GM23248 (cell line): ENCODE measurements around the gene PNMA1. TPM values are rescaled to one million over a fixed set of nuclear protein-coding genes. Genes with fewer than 3 reads are reported as not detected.

Experiments
- DNase-seq: peaks from one replicate; pipeline ENCODE4 v3.0.0-alpha.2; 2015
- H2AFZ ChIP-seq: fragments of 200-600 bp; sonication (generic); 2 replicates; pipeline ENCODE4 v1.6.1; 2016; ENCODE audit warnings: antibody characterized with exemption
- H3F3A ChIP-seq: fragments of 200-600 bp; sonication (generic); 2 replicates; pipeline ENCODE4 v1.6.1; 2016; ENCODE audit warnings: mild to moderate bottlenecking, antibody characterized with exemption, mixed run types; ENCODE audit not compliant: insufficient read depth
- H3K27ac ChIP-seq: fragments of 200-600 bp; sonication (generic); 2 replicates; pipeline ENCODE4 v1.5.1; 2016; ENCODE audit warnings: mild to moderate bottlenecking
- H3K27me3 ChIP-seq: fragments of 200-600 bp; sonication (generic); replicated peaks from 2 replicates; pipeline ENCODE4 v1.6.1; 2016; ENCODE audit warnings: mild to moderate bottlenecking; ENCODE audit not compliant: insufficient read depth
- H3K36me3 ChIP-seq: fragments of 200-600 bp; sonication (generic); 2 replicates; pipeline ENCODE4 v1.6.1; 2016; ENCODE audit warnings: low read depth, mild to moderate bottlenecking
- H3K4me1 ChIP-seq: fragments of 200-600 bp; sonication (generic); 2 replicates; pipeline ENCODE4 v1.6.1; 2016; ENCODE audit warnings: mild to moderate bottlenecking; ENCODE audit not compliant: insufficient read depth
- H3K4me2 ChIP-seq: fragments of 200-600 bp; sonication (generic); one replicate; pipeline ENCODE4 v1.6.1; 2016; ENCODE audit warnings: mild to moderate bottlenecking; ENCODE audit not compliant: unreplicated experiment
- H3K4me3 ChIP-seq: fragments of 200-600 bp; sonication (generic); 2 replicates; pipeline ENCODE4 v1.5.1; 2016; ENCODE audit warnings: mild to moderate bottlenecking
- H3K79me2 ChIP-seq: fragments of 200-600 bp; sonication (generic); 2 replicates; pipeline ENCODE4 v1.6.1; 2016; ENCODE audit warnings: mild to moderate bottlenecking; ENCODE audit not compliant: insufficient read depth
- H3K9ac ChIP-seq: fragments of 200-600 bp; sonication (generic); 2 replicates; pipeline ENCODE4 v1.6.1; 2016; ENCODE audit warnings: mild to moderate bottlenecking
- H3K9me2 ChIP-seq: fragments of 200-600 bp; sonication (generic); 2 replicates; pipeline ENCODE4 v1.6.1; 2016; ENCODE audit warnings: mixed run types, mild to moderate bottlenecking, moderate library complexity; ENCODE audit not compliant: insufficient read depth
- H3K9me3 ChIP-seq: fragments of 200-600 bp; sonication (generic); one replicate; pipeline ENCODE4 v1.6.1; 2017; ENCODE audit warnings: low read depth
- H4K20me1 ChIP-seq: fragments of 200-600 bp; sonication (generic); 2 replicates; pipeline ENCODE4 v1.6.0; 2016; ENCODE audit not compliant: insufficient read depth
- EZH2 ChIP-seq: fragments of 200-600 bp; sonication (generic); IDR thresholded peaks from 2 replicates; pipeline ENCODE4 v1.6.1; 2018; ENCODE audit warnings: antibody characterized with exemption, mild to moderate bottlenecking; ENCODE audit not compliant: insufficient read depth, poor library complexity, severe bottlenecking
- EZH2phosphoT487 ChIP-seq: fragments of 200-600 bp; sonication (generic); IDR thresholded peaks from 2 replicates; pipeline ENCODE4 v1.6.1; 2018; ENCODE audit warnings: antibody characterized with exemption, moderate library complexity, mild to moderate bottlenecking, low read depth; ENCODE audit not compliant: insufficient read depth
- WGBS, 2 experiments: methylation state at CpG; one replicate each; pipeline ENCODE4 v1.1.6; 2015 to 2017; ENCODE audit warnings: low lambda C conversion rate in 2 of 2, low coverage in 1 of 2; ENCODE audit errors: missing lambda C conversion rate in 2 of 2; 5-methylcytosine and 5-hydroxymethylcytosine counted together
- in situ Hi-C: fragments of 300-500 bp; cut with MboI; formaldehyde crosslinking; loops from 2 replicates; pipeline ENCODE4 v1.15.0; 2020
- polyA plus RNA-seq: library from polyadenylated mRNA; unstranded; fragments of >200 nt; fragmentation: Nextera tagmentation; extraction: Ambion mirVana; gene quantifications from 2 replicates; pipeline ENCODE4 v1.2.1, GENCODE V29; 2016
- total RNA-seq: library from RNA; depleted of rRNA; stranded (reverse); fragments of >200 nt; shearing (Covaris generic); gene quantifications from 2 replicates; pipeline ENCODE4 v1.2.3, GENCODE V29; 2014

Gene PNMA1
- total and polyA plus RNA-seq, 2 experiments from 2014 or later, result 14.2 to 64.7 TPM

- H3K79me2 ChIP-seq, result no peaks in the 10 kb centered on the region
- no peaks in the 10 kb centered on the region for H3K9me2 ChIP-seq
- no peaks in the 10 kb centered on the region for H3F3A ChIP-seq
- H3K9ac ChIP-seq, result no peak overlapping the region
- H4K20me1 ChIP-seq, result no peaks in the 10 kb centered on the region
- H3K4me2 ChIP-seq, result no peak overlapping the region
- H3K36me3 ChIP-seq, result no peaks in the 10 kb centered on the region
- H3K27ac ChIP-seq, result no peak overlapping the region
- H3K9me3 ChIP-seq, result no peaks in the 10 kb centered on the region
- no peak for TF ChIP-seq EZH2
- no peak for TF ChIP-seq EZH2phosphoT487
- in situ Hi-C loops, result no loop called here
- no peak for DNase-seq
- H3K4me1 ChIP-seq, result no peaks in the 10 kb centered on the region
- H3K27me3 ChIP-seq, result no peaks in the 10 kb centered on the region
- H2AFZ ChIP-seq, result no peak overlapping the region
- 96 to 98% methylated on average over 5 of the region's 5 CpGs for WGBS, 2 experiments
- no peak overlapping the region for H3K4me3 ChIP-seq
Measured at GRCh38 chr14:73684627-73685026, 29.6 kb downstream of the PNMA1 start.

GRCh38 chr14:73680821-73681220, 33.4 kb downstream of the PNMA1 start:
- no peak overlapping the region for H2AFZ ChIP-seq
- no peak overlapping the region for H3K4me2 ChIP-seq
- H3K9me2 ChIP-seq, result no peaks in the 10 kb centered on the region
- 91 to 95% methylated on average over 5 of the region's 5 CpGs for WGBS, 2 experiments
- in situ Hi-C loops, result no loop called here
- no peak overlapping the region for H3K4me3 ChIP-seq
- H3F3A ChIP-seq, result no peaks in the 10 kb centered on the region
- no peak for DNase-seq
- no peaks in the 10 kb centered on the region for H3K79me2 ChIP-seq
- TF ChIP-seq EZH2 (no peak), EZH2phosphoT487 (no peak)
- H3K27ac ChIP-seq, result no peak overlapping the region
- H3K9me3 ChIP-seq, result no peaks in the 10 kb centered on the region
- no peaks in the 10 kb centered on the region for H3K27me3 ChIP-seq
- 0 out of 2 replicates have a peak, but pooled peaks cover 3% of the 10 kb centered on the region for H3K36me3 ChIP-seq
- no peaks in the 10 kb centered on the region for H3K4me1 ChIP-seq
- H3K9ac ChIP-seq, result no peak overlapping the region
- H4K20me1 ChIP-seq, result no peaks in the 10 kb centered on the region

GRCh38 chr14:73678698-73679097, 35.5 kb downstream of the PNMA1 start:
- Histone ChIP-seq H3K36me3 (0 out of 2 replicates have a peak, but pooled peaks cover 3% of the 10 kb centered on the region), H3K79me2 (no peaks in the 10 kb centered on the region), H3F3A (no peaks in the 10 kb centered on the region), H2AFZ (no peak overlapping the region), H3K9me2 (no peaks in the 10 kb centered on the region), H3K9ac (no peak overlapping the region), H3K9me3 (no peaks in the 10 kb centered on the region), H3K4me2 (no peak overlapping the region), H3K27ac (no peak overlapping the region), H4K20me1 (no peaks in the 10 kb centered on the region), H3K4me3 (no peak overlapping the region), H3K27me3 (no peaks in the 10 kb centered on the region), H3K4me1 (no peaks in the 10 kb centered on the region)
- WGBS, 2 experiments, result 91 to 100% methylated on average over 2 to 4 of the region's 4 CpGs
- TF ChIP-seq EZH2phosphoT487 (no peak), EZH2 (no peak)
- no peak for DNase-seq
- in situ Hi-C loops, result no loop called here

GRCh38 chr14:73674986-73675385, 39.2 kb downstream of the PNMA1 start:
- TF ChIP-seq EZH2phosphoT487 (no peak), EZH2 (no peak)
- in situ Hi-C loops, result no loop called here
- Histone ChIP-seq H3K9ac (no peak overlapping the region), H3K79me2 (no peaks in the 10 kb centered on the region), H3K4me1 (no peaks in the 10 kb centered on the region), H3K9me3 (no peaks in the 10 kb centered on the region), H4K20me1 (no peaks in the 10 kb centered on the region), H2AFZ (no peak overlapping the region), H3K9me2 (no peaks in the 10 kb centered on the region), H3K4me3 (no peak overlapping the region), H3K4me2 (no peak overlapping the region), H3K27me3 (no peaks in the 10 kb centered on the region), H3K27ac (no peak overlapping the region), H3K36me3 (peaks cover 12% of the 10 kb centered on the region; the same call in 1 of the 2 replicates), H3F3A (no peaks in the 10 kb centered on the region)
- DNase-seq, result no peak
- WGBS, 2 experiments, result 86 to 87% methylated on average over 3 of the region's 3 CpGs

- Histone ChIP-seq H3K36me3 (peaks cover 3% of the 10 kb centered on the region; the same call in 1 of the 2 replicates), H3K27ac (no peak overlapping the region), H3K9me2 (no peaks in the 10 kb centered on the region), H3F3A (peaks cover under 1% of the 10 kb centered on the region; the same call in 1 of the 2 replicates), H3K27me3 (no peaks in the 10 kb centered on the region), H2AFZ (no peak overlapping the region), H3K4me1 (0 out of 2 replicates have a peak, but pooled peaks cover 4% of the 10 kb centered on the region), H3K4me3 (no peak overlapping the region), H3K9me3 (no peaks in the 10 kb centered on the region), H3K79me2 (no peaks in the 10 kb centered on the region), H3K9ac (no peak overlapping the region), H3K4me2 (no peak overlapping the region), H4K20me1 (no peaks in the 10 kb centered on the region)
- no peak for DNase-seq
- in situ Hi-C loops, result no loop called here
- 90 to 93% methylated on average over 3 of the region's 3 CpGs for WGBS, 2 experiments
- TF ChIP-seq EZH2 (no peak), EZH2phosphoT487 (no peak)
Measured at GRCh38 chr14:73667854-73668253, 46.3 kb downstream of the PNMA1 start.
